ENCODE data around the gene PFKFB1.

The PFKFB1 gene

GRCh38 chrX:54977387-54977786 lies 16.6 kb downstream of the PFKFB1 start:
- TF ChIP-seq, protein P1, sequence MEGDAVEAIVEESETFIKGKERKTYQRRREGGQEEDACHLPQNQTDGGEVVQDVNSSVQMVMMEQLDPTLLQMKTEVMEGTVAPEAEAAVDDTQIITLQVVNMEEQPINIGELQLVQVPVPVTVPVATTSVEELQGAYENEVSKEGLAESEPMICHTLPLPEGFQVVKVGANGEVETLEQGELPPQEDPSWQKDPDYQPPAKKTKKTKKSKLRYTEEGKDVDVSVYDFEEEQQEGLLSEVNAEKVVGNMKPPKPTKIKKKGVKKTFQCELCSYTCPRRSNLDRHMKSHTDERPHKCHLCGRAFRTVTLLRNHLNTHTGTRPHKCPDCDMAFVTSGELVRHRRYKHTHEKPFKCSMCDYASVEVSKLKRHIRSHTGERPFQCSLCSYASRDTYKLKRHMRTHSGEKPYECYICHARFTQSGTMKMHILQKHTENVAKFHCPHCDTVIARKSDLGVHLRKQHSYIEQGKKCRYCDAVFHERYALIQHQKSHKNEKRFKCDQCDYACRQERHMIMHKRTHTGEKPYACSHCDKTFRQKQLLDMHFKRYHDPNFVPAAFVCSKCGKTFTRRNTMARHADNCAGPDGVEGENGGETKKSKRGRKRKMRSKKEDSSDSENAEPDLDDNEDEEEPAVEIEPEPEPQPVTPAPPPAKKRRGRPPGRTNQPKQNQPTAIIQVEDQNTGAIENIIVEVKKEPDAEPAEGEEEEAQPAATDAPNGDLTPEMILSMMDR (IDR thresholded peaks at IDR 0.05; ENCODE audit: low read depth, low read length, missing control alignments) = no peak
- H3K4me3 ChIP-seq (replicated peaks; ENCODE audit: low read depth, low read length) = no peak overlapping the region
- DNase-seq (ENCODE audit: extremely low read depth, low read depth) = no peak

DNA sequence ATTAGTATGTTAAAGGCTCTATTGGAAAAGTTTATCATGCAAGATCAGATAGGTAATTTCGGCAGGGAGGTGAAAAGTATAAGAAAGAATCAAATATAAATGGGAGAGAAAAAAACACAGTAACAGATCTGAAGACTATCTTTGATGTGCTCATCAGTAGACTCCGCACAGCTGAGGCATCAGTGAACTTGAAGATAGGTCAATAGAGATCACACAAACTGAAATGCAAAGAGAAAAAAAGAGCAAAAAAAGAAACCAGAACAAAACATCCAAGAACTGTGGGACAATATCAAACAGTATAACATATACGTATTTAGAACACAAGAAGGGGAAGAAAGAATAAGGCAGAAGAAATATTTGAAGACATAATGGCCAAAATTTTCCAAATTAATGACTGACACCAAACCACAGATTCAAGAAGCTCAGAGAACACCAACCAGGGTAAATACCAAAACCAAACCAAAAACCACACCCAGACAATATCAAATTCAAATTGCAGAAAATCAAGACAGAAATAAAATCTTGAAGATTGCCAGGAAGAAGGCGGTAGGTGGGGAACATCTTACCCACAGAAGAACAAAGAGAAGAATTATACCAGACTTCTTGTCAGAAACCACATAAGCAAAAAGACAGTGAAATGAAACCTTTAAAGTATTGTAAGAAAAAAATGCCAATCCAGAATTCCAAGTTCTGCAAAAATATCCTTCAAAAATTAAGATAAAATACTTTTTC lies 29.1 kb downstream of the PFKFB1 start:
- H3K4me3 ChIP-seq (replicated peaks; ENCODE audit: low read depth, low read length) = no peak overlapping the region
- TF ChIP-seq, protein P1 (IDR thresholded peaks at IDR 0.05; ENCODE audit: low read depth, low read length, missing control alignments) = no peak
- no peak for DNase-seq (ENCODE audit: extremely low read depth, low read depth)

- H3K4me3 ChIP-seq (replicated peaks; ENCODE audit: low read depth, low read length) = no peak overlapping the region
- DNase-seq (ENCODE audit: extremely low read depth, low read depth) = no peak
- TF ChIP-seq, protein P1 (IDR thresholded peaks at IDR 0.05; ENCODE audit: low read depth, low read length, missing control alignments) = no peak
These were observed 32.2 kb downstream of the PFKFB1 start for GRCh38 chrX:54961750-54962149.

DNA sequence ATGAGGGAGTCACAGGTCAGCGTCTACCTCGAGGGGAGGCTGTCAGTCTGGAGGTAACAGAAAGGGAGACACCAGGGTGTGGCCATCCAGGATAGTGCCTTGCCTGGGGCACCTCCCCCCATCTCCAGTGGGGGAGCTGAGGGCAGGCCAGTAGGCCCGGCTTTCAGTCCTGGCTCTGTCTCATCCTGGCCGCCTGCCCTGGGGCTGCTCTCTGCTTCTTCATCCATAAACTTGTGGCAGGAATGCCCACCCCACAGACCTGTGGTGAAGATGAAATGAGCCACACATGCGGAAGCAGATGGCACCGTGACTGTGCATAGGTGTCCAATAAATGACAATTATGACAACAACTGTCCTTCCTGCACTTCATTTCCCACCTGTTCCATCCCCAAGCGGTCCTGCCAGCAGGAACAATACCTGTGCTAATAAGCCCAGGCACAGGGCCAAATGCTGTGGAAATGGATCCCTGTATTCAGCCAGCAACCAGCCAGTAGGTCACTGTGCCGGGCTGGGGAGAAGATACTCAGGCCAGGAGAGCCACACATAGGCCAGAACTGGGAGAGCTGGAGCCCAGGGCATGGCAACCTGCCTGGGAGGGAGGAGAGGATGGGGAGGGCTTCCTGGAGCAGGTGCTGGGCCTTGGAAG lies 43.1 kb downstream of the PFKFB1 start:
- no peak for DNase-seq (ENCODE audit: extremely low read depth, low read depth)
- TF ChIP-seq, protein P1 (IDR thresholded peaks at IDR 0.05; ENCODE audit: low read depth, low read length, missing control alignments) = no peak
- no peak overlapping the region for H3K4me3 ChIP-seq (replicated peaks; ENCODE audit: low read depth, low read length)

DNA sequence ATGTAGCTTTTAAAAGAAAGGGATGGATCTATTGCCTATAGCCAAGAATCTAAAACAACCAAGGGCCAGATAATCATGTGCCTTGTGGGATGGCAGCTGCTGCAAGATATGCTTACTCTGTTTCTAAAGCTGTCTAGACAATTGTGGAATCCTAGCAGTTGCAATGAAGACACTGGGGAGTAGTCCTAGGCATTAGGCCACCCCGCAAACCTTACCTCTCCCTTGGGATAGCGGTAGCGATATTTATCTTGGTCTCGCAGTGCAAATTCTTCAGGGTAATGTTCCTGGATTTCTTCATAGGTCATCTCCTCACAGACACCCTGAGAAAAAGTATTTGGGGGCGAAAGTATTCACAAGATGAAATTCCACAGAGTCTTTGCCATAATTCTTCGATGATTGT lies 48.8 kb downstream of the PFKFB1 start:
- TF ChIP-seq, protein P1 (IDR thresholded peaks at IDR 0.05; ENCODE audit: low read depth, low read length, missing control alignments) = no peak
- H3K4me3 ChIP-seq (replicated peaks; ENCODE audit: low read depth, low read length) = no peak overlapping the region

GRCh38 chrX:54944816-54945215 lies 49.2 kb downstream of the PFKFB1 start:
- H3K4me3 ChIP-seq (replicated peaks; ENCODE audit: low read depth, low read length) = no peak overlapping the region
- TF ChIP-seq, protein P1 (IDR thresholded peaks at IDR 0.05; ENCODE audit: low read depth, low read length, missing control alignments) = no peak
- DNase-seq (ENCODE audit: extremely low read depth, low read depth) = no peak

More for the DNA sequence above, 48.8 kb downstream of the PFKFB1 start:
- DNase-seq (ENCODE audit: extremely low read depth, low read depth) = no peak
